Measurements from ENCODE around the gene NLN.
"Not testable (repeated sequence)": the region's sequence is repeated elsewhere in the genome, so short reads cannot be mapped to it uniquely, and the experiment has no call there.

- not testable (repeated sequence) for TF ChIP-seq POLR2A, CTCF (IDR thresholded peaks at IDR 0.05)
Observed at GRCh38 chr5:65849918-65850317, 127.9 kb downstream of the NLN start.

All from thyroid gland (tissue), 4 donors.